HG02884 (cell line): Measurements from ENCODE around the gene MAP4K2.

ENCODE experiments used
- ATAC-seq: cut with Tn5 transposase; IDR thresholded peaks from one replicate; pipeline ENCODE4 v1.9.1; 2021; ENCODE audit warnings: mild to moderate bottlenecking, moderate library complexity; ENCODE audit not compliant: unreplicated experiment

MAP4K2 gene

DNA sequence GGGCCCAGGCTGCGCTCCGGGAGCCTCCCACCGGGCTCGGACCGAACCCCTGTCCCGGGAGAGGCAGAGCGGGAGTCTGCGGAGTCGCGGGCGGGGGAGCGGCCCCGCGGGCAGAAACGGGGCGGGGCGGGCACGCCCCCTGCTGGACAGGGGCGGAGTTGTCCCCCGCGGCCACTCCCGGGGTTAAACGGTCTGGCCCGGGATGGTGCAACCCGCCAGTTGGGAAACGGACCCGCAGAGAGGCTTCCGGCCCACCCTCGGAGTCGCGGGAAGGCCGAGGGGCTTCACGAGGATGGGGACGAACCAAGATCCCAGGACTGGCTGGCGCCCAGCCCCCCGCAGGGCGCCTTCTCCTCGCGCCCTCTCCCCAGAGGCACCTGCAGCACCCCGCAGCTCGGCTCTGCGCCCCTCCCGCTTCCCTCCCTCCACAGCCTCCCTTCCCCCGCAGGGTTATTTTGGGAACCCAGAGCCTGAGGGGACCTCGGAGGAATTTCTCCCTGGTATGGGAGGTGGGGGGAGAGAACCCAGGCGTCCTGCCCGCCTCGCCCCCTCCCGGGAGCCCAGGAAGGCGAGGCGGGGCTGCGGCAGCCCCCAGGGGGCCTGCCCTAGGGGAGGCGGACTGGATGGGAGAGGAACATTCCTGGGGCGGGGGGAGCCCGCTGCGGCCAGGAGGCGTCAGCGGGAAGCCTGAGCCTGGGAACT is 60.0 kb downstream of the MAP4K2 start:
- no peak for ATAC-seq

GRCh38 chr11:64742087-64742888 is 60.7 kb downstream of the MAP4K2 start:
- ATAC-seq = no peak

- no peak for ATAC-seq
These were observed 61.5 kb downstream of the MAP4K2 start for GRCh38 chr11:64741375-64742086.

DNA sequence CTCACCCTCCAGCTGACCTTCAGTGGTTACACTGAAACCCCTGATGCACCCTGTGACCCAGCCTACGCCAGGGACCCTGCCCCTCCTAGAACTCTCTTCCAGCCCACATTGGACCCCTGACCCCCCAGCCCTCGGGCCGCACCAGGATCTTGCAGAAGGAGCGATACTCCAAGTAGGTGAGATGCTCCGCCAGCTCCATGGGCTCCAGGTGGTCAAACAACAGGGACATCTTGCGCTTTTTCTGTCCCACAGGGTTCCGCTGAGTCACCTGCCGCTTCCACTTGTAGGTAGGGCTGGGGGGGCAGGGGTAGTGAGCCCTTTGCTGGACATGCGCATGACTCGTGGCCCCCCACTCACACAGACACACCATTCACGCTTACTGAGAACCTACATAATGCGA is 63.1 kb downstream of the MAP4K2 start:
- ATAC-seq = no peak

GRCh38 chr11:64736654-64737053 is 66.4 kb downstream of the MAP4K2 start:
- ATAC-seq = no peak

GRCh38 chr11:64735725-64736259 is 67.2 kb downstream of the MAP4K2 start:
- no peak for ATAC-seq
